Measurements from ENCODE around the gene NAT10.
A peak's percentile ranks its signal among the peaks of the same experiment; 100 is the strongest.
"Not testable (repeated sequence)": the region's sequence is repeated elsewhere in the genome, so short reads cannot be mapped to it uniquely, and the experiment has no call there.

The NAT10 gene

GRCh38 chr11:34169686-34170085 is 64.3 kb downstream of the NAT10 start:
- DNase-seq, result no peak

GRCh38 chr11:34173050-34173449 is 67.6 kb downstream of the NAT10 start:
- DNase-seq, result no peak

GRCh38 chr11:34174412-34175041 is 69.1 kb downstream of the NAT10 start:
- peak; percentile 61 to 67 (median 65) for DNase-seq

GRCh38 chr11:34175284-34176019 is 70.0 kb downstream of the NAT10 start:
- no peak for DNase-seq

- DNase-seq, result no peak
These were observed 71.4 kb downstream of the NAT10 start for GRCh38 chr11:34176751-34177209.

- no peak for DNase-seq
These were observed 72.9 kb downstream of the NAT10 start for GRCh38 chr11:34178209-34178821.

- no peak for DNase-seq
These were observed 73.7 kb downstream of the NAT10 start for GRCh38 chr11:34179026-34179675.

GRCh38 chr11:34180040-34180813 is 74.8 kb downstream of the NAT10 start:
- DNase-seq, result no peak

GRCh38 chr11:34180814-34181165 is 75.4 kb downstream of the NAT10 start:
- DNase-seq, result not testable (repeated sequence)

GRCh38 chr11:34181251-34181650 is 75.8 kb downstream of the NAT10 start:
- DNase-seq, result no peak

GRCh38 chr11:34181856-34182405 is 76.5 kb downstream of the NAT10 start:
- no peak for DNase-seq

- no peak for DNase-seq
These were observed 77.0 kb downstream of the NAT10 start for GRCh38 chr11:34182425-34182824.

- DNase-seq, result no peak
These were observed 77.7 kb downstream of the NAT10 start for GRCh38 chr11:34182921-34183685.

GRCh38 chr11:34183848-34184391 is 78.5 kb downstream of the NAT10 start:
- DNase-seq, result no peak

GRCh38 chr11:34184505-34185015 is 79.1 kb downstream of the NAT10 start:
- DNase-seq, result no peak

GRCh38 chr11:34185926-34186841 is 80.8 kb downstream of the NAT10 start:
- no peak for DNase-seq

GRCh38 chr11:34188181-34188580 is 82.8 kb downstream of the NAT10 start:
- no peak for DNase-seq

- DNase-seq, result no peak
These were observed 83.8 kb downstream of the NAT10 start for GRCh38 chr11:34189191-34189590.

- no peak for DNase-seq
These were observed 85.0 kb downstream of the NAT10 start for GRCh38 chr11:34190192-34191139.

Measured in activated CD4-positive, CD25-positive, alpha-beta regulatory T cell (primary cell).